ENCODE data around the gene EIF4E1B.

DNA sequence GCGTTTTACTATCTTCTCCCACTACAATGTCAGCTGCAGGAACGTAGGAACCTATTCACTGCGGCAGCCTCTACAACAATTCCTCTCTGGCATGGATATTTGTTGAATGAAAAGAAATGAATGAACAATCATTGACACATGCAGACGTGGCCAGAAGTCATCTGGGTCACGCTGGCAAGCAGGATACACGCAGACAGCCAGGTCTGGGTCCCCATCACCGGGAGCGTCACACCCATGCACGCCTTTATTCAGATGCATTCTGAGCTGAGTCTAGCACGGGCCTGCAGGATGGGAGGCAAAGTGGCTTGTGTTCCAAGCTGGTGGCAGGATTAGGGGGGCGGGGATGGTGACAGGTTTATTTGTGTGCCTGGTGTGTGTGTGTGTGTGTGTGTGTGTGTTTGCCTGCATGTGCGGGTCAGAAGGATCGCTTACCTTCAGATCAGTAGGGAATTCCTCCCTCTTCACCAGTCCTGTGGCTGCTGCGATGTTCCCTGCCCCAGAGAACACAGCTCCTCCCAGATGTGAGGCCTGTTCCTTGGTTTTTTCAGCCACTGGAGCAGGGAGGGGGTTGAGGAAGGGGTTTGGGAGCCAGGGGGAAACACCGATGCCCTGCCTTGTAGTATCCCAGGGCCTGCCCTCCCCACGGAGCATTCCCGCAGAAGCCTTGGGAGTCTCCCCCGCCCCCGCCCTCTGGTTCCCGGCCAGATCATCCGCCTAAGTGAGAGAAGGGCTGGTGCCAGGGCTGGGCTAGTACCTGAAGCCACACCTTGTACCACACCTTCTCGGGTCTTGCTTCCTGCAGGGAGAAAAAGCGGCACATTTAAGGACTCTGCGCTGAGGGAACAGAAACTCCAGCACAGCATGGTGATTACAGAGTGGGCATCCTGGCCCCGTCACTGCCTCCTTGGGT is 4.3 kb upstream of the EIF4E1B start:
- TF ChIP-seq JUNB (IDR thresholded peaks at IDR 0.05; ENCODE audit: unreplicated experiment) (no peak), POLR2AphosphoS5 (IDR thresholded peaks at IDR 0.05; ENCODE audit: low read depth) (no peak), EZH2 (IDR thresholded peaks at IDR 0.05; ENCODE audit: low read depth, unreplicated experiment) (no peak), CREB1 (CRISPR knock-in tag; IDR thresholded peaks at IDR 0.05; ENCODE audit: low read depth) (no peak), EZH2phosphoT487 (IDR thresholded peaks at IDR 0.05; ENCODE audit: unreplicated experiment) (no peak), ZNF114 (CRISPR knock-in tag; IDR thresholded peaks at IDR 0.05) (no peak)
- TF ChIP-seq, protein P1, sequence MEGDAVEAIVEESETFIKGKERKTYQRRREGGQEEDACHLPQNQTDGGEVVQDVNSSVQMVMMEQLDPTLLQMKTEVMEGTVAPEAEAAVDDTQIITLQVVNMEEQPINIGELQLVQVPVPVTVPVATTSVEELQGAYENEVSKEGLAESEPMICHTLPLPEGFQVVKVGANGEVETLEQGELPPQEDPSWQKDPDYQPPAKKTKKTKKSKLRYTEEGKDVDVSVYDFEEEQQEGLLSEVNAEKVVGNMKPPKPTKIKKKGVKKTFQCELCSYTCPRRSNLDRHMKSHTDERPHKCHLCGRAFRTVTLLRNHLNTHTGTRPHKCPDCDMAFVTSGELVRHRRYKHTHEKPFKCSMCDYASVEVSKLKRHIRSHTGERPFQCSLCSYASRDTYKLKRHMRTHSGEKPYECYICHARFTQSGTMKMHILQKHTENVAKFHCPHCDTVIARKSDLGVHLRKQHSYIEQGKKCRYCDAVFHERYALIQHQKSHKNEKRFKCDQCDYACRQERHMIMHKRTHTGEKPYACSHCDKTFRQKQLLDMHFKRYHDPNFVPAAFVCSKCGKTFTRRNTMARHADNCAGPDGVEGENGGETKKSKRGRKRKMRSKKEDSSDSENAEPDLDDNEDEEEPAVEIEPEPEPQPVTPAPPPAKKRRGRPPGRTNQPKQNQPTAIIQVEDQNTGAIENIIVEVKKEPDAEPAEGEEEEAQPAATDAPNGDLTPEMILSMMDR (conservative IDR thresholded peaks at IDR 0.05; ENCODE audit: low read depth in 2 of 2): no peak
- TF ChIP-seq, protein P2, sequence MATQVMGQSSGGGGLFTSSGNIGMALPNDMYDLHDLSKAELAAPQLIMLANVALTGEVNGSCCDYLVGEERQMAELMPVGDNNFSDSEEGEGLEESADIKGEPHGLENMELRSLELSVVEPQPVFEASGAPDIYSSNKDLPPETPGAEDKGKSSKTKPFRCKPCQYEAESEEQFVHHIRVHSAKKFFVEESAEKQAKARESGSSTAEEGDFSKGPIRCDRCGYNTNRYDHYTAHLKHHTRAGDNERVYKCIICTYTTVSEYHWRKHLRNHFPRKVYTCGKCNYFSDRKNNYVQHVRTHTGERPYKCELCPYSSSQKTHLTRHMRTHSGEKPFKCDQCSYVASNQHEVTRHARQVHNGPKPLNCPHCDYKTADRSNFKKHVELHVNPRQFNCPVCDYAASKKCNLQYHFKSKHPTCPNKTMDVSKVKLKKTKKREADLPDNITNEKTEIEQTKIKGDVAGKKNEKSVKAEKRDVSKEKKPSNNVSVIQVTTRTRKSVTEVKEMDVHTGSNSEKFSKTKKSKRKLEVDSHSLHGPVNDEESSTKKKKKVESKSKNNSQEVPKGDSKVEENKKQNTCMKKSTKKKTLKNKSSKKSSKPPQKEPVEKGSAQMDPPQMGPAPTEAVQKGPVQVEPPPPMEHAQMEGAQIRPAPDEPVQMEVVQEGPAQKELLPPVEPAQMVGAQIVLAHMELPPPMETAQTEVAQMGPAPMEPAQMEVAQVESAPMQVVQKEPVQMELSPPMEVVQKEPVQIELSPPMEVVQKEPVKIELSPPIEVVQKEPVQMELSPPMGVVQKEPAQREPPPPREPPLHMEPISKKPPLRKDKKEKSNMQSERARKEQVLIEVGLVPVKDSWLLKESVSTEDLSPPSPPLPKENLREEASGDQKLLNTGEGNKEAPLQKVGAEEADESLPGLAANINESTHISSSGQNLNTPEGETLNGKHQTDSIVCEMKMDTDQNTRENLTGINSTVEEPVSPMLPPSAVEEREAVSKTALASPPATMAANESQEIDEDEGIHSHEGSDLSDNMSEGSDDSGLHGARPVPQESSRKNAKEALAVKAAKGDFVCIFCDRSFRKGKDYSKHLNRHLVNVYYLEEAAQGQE (IDR thresholded peaks at IDR 0.05; ENCODE audit: unreplicated experiment): no peak
- TF ChIP-seq, protein P3, sequence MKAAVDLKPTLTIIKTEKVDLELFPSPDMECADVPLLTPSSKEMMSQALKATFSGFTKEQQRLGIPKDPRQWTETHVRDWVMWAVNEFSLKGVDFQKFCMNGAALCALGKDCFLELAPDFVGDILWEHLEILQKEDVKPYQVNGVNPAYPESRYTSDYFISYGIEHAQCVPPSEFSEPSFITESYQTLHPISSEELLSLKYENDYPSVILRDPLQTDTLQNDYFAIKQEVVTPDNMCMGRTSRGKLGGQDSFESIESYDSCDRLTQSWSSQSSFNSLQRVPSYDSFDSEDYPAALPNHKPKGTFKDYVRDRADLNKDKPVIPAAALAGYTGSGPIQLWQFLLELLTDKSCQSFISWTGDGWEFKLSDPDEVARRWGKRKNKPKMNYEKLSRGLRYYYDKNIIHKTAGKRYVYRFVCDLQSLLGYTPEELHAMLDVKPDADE (IDR thresholded peaks at IDR 0.05): no peak
